AG10803 (cell line): Measurements from ENCODE around the gene RHEBL1.

Experiments used
- DNase-seq: peaks from one replicate; pipeline ENCODE4 v3.0.0; 2010; ENCODE audit warnings: low read depth
- H3K4me3 ChIP-seq: 2 replicates; pipeline ENCODE4 v1.5.1; 2011; ENCODE audit warnings: mild to moderate bottlenecking, low read length, control low read depth
- CTCF ChIP-seq: conservative IDR thresholded peaks from 2 replicates; pipeline ENCODE4 v1.5.1; 2011; ENCODE audit warnings: mild to moderate bottlenecking, low read length, control low read depth, inconsistent platforms

RHEBL1 gene

GRCh38 chr12:49104822-49105221, 35.0 kb upstream of the RHEBL1 start:
- H3K4me3 ChIP-seq: no peak overlapping the region
- DNase-seq: no peak
- no peak for TF ChIP-seq CTCF

- no peak for DNase-seq
Observed at GRCh38 chr12:49100380-49100779, 30.6 kb upstream of the RHEBL1 start.

GRCh38 chr12:49098703-49099102, 28.9 kb upstream of the RHEBL1 start:
- H3K4me3 ChIP-seq: no peak overlapping the region
- no peak for DNase-seq
- TF ChIP-seq CTCF: no peak

More at GRCh38 chr12:49100380-49100779, 30.6 kb upstream of the RHEBL1 start:
- H3K4me3 ChIP-seq: no peak overlapping the region
- TF ChIP-seq CTCF: no peak

- TF ChIP-seq CTCF: peak; percentile 79
- peak; percentile 29 for DNase-seq
Observed at GRCh38 chr12:49098035-49098451, 28.3 kb upstream of the RHEBL1 start.

GRCh38 chr12:49097381-49097780, 27.6 kb upstream of the RHEBL1 start:
- no peak for DNase-seq
- TF ChIP-seq CTCF: no peak
- no peak overlapping the region for H3K4me3 ChIP-seq

More at GRCh38 chr12:49098035-49098451, 28.3 kb upstream of the RHEBL1 start:
- H3K4me3 ChIP-seq: no peak overlapping the region

- no peak for TF ChIP-seq CTCF
- no peak overlapping the region for H3K4me3 ChIP-seq
Observed at GRCh38 chr12:49094975-49095365, 25.2 kb upstream of the RHEBL1 start.

GRCh38 chr12:49094160-49094974, 24.6 kb upstream of the RHEBL1 start, which contains the start of gene DHH:
Gene DHH, minus strand, starts transcription at chr12:49094801. Its CDS starts 289 bp downstream, at chr12:49094512.
- TF ChIP-seq CTCF: no peak
- H3K4me3 ChIP-seq: no peak within 1 kb of the TSS; the same call in 1 of the 2 replicates
- no peak for DNase-seq

More at GRCh38 chr12:49094975-49095365, 25.2 kb upstream of the RHEBL1 start:
- DNase-seq: no peak
